Right cardiac atrium (tissue), 5 donors: ENCODE data around the gene PRSS1. TPM values are rescaled to one million over a fixed set of nuclear protein-coding genes. Genes with fewer than 3 reads are reported as not detected.

Source experiments
- ATAC-seq, 2 donors: fragments of 200-7000 bp; cut with Tn5 transposase; one replicate each; pipeline versions ENCODE4 v1.8.0 to v1.9.1; 2020; ENCODE audit warnings: moderate library complexity in 2 of 2, mild to moderate bottlenecking in 1 of 2
- DNase-seq, 3 donors: peaks; one replicate each; pipeline ENCODE4 v3.0.0-alpha.2; 2020
- H3K27ac ChIP-seq: one replicate; pipeline ENCODE4 v1.5.1; 2013; ENCODE audit warnings: mild to moderate bottlenecking, low read length, control low read depth, moderate library complexity
- H3K27me3 ChIP-seq: one replicate; pipeline ENCODE4 v1.6.1; 2013; ENCODE audit not compliant: control insufficient read depth, insufficient read depth
- H3K4me1 ChIP-seq: one replicate; pipeline ENCODE4 v1.6.1; 2013; ENCODE audit warnings: low read length; ENCODE audit not compliant: control insufficient read depth, insufficient read depth
- H3K4me3 ChIP-seq: one replicate; pipeline ENCODE4 v1.5.1; 2013; ENCODE audit warnings: low read length, control low read depth
- H3K9me3 ChIP-seq: one replicate; pipeline ENCODE4 v1.6.1; 2013; ENCODE audit warnings: low read length; ENCODE audit not compliant: control insufficient read depth
- WGBS: extraction: QIAGEN DNeasy Blood & Tissue Kit; methylation state at CpG from one replicate; pipeline ENCODE4 v1.1.7; 2013; 5-methylcytosine and 5-hydroxymethylcytosine counted together
- intact Hi-C, 4 donors: fragments of 100-400 bp; cut with DNase I; formaldehyde crosslinking; loops; one replicate each; pipeline versions ENCODE4 v1.11.0 to v1.14.0; 2022 to 2023
- polyA plus RNA-seq: library from polyadenylated mRNA; stranded (reverse); fragments of 200-250 nt; gene quantifications from one replicate; pipeline ENCODE4 v1.2.3, GENCODE V29; 2013
- total RNA-seq, 4 donors: library from RNA; stranded (reverse); fragmentation: NEBNext Ultra II Directional; extraction: Animal tissue kit (Norgen Biotek cat#: 25700); gene quantifications; one replicate each; pipeline ENCODE4 v1.2.1, GENCODE V29; 2021
- donor health status: healthy with polysubstance abuse.
- donor health status: DM: no; HTN: yes; CAD: no.
- donor health status: DM: no; HTN: no; CAD: no.
- donor health status: DM: no; HTN: yes; CAD: no; lungs with severe emphysema.
- donor health status: DM: yes; HTN: yes; CAD: no.

The PRSS1 gene
- total and polyA plus RNA-seq, 5 donors, result 0.27 to 0.61 TPM; not detected in 3

GRCh38 chr7:142796001-142796500 lies 46.8 kb downstream of the PRSS1 start:
- DNase-seq, result no peak
- Histone ChIP-seq H3K27ac (no peak overlapping the region), H3K4me3 (no peak overlapping the region), H3K27me3 (no peaks in the 10 kb centered on the region), H3K4me1 (peaks cover 3% of the 10 kb centered on the region), H3K9me3 (no peaks in the 10 kb centered on the region)
- no peak for ATAC-seq
- WGBS, result 29% methylated on average over 9 of the region's 9 CpGs
- intact Hi-C loops, result no loop called here

- ATAC-seq (peak; percentile 28 to 35), DNase-seq (peak in 1 of 3 donors; percentile 56)
- peaks cover 3% of the 10 kb centered on the region for H3K4me1 ChIP-seq
- 3% methylated on average over 74 of the region's 74 CpGs for WGBS
- no peaks in the 10 kb centered on the region for H3K27me3 ChIP-seq
- H3K27ac ChIP-seq, result no peak overlapping the region
- H3K4me3 ChIP-seq, result peak overlapping the region; percentile 41
- intact Hi-C loops, result no loop called here
- H3K9me3 ChIP-seq, result no peaks in the 10 kb centered on the region
These were observed 47.5 kb downstream of the PRSS1 start for GRCh38 chr7:142796501-142797390.

DNA sequence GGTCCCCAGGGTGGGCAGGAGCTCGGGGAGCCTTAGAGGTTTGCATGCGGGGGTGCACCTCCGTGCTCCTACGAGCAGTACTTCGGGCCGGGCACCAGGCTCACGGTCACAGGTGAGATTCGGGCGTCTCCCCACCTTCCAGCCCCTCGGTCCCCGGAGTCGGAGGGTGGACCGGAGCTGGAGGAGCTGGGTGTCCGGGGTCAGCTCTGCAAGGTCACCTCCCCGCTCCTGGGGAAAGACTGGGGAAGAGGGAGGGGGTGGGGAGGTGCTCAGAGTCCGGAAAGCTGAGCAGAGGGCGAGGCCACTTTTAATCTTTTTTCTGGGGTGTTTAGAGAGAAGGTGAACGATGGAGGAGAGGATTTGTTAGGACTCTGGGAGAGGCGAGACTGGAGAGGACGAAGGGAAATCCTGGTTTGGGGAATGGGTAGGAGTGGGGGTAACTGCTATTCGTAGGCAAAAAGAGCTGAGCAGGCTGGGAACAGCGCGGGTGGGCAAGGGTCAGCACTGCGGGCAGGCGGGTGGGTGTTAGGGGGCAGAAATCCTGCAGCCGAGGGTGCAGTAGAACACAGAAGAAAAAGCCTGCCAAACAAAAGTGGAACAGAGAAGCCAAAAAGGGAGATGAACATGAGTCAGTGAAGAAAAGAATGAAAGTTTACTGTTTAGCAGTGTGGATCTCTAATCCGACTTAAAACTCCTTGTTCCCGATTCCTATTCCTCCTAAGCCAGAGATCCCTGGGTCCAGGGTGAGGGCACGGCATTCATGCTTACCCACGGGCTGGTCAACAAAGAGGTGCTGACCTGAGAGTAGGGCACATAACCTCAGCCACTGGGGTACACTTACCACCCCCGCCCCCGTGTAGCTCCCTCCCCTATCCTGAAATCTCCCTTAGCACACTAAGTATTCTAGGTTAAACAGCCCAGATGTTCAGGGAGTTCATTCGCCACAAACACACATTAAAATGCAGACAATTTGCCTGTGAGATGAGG lies 48.4 kb downstream of the PRSS1 start:
- no peak for DNase-seq
- H3K27ac ChIP-seq, result no peak overlapping the region
- intact Hi-C loops, result no loop called here
- no peaks in the 10 kb centered on the region for H3K27me3 ChIP-seq
- WGBS, result 5% methylated on average over 33 of the region's 33 CpGs
- ATAC-seq, result peak; percentile 20 to 35
- peak overlapping the region; percentile 41 for H3K4me3 ChIP-seq
- H3K4me1 ChIP-seq, result peaks cover 3% of the 10 kb centered on the region
- no peaks in the 10 kb centered on the region for H3K9me3 ChIP-seq

- Histone ChIP-seq H3K4me3 (no peak overlapping the region), H3K9me3 (no peaks in the 10 kb centered on the region), H3K4me1 (peaks cover 3% of the 10 kb centered on the region), H3K27ac (no peak overlapping the region), H3K27me3 (no peaks in the 10 kb centered on the region)
- intact Hi-C loops, result no loop called here
- ATAC-seq, result no peak
- no peak for DNase-seq
- WGBS, result 77% methylated on average over 11 of the region's 11 CpGs
These were observed 49.5 kb downstream of the PRSS1 start for GRCh38 chr7:142798451-142799436.

GRCh38 chr7:142799437-142799835 lies 50.2 kb downstream of the PRSS1 start:
- Histone ChIP-seq H3K4me1 (peaks cover 3% of the 10 kb centered on the region), H3K9me3 (no peaks in the 10 kb centered on the region), H3K4me3 (no peak overlapping the region), H3K27me3 (no peaks in the 10 kb centered on the region), H3K27ac (no peak overlapping the region)
- DNase-seq (no peak), ATAC-seq (no peak)
- intact Hi-C loops, result no loop called here
- WGBS, result 51% methylated on average over 3 of the region's 3 CpGs

DNA sequence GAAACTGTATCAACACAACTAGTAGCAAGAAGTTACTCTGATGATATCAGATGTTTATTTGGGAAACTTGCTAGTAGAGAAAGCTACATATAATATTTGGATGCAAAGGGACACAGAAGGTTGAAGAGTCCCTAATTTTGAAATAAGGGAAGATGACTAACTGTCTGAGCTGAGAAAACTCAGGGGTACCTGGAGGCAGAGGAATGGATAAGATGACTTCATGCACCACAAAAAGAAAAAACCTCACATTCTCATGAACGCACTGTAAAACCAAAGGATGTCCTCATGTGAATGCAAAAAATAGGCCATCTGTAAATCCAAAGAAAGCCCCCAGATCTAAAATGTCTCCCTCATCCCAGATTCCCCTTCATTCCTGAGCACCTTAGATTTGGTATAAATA lies 50.8 kb downstream of the PRSS1 start:
- no peak for DNase-seq
- ATAC-seq, result no peak
- peaks cover 3% of the 10 kb centered on the region for H3K4me1 ChIP-seq
- no peak overlapping the region for H3K4me3 ChIP-seq
- intact Hi-C loops, result no loop called here
- no peaks in the 10 kb centered on the region for H3K27me3 ChIP-seq
- H3K9me3 ChIP-seq, result no peaks in the 10 kb centered on the region
- WGBS, result 96% methylated on average over 1 of the region's 1 CpG
- no peak overlapping the region for H3K27ac ChIP-seq

DNA sequence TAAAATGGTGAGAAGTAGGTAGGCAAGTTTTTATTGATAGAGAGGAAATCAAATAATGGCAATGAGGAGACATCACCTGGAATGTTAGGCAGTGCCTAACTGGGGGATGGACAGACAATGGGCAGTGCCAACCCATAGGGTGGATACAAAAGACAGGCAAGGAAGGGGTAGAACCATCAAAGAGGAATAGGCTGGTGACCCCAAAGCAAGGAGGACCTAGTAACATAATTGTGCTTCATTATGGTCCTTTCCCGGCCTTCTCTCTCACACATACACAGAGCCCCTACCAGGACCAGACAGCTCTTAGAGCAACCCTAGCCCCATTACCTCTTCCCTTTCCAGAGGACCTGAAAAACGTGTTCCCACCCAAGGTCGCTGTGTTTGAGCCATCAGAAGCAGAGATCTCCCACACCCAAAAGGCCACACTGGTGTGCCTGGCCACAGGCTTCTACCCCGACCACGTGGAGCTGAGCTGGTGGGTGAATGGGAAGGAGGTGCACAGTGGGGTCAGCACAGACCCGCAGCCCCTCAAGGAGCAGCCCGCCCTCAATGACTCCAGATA lies 51.5 kb downstream of the PRSS1 start:
- H3K4me3 ChIP-seq, result no peak overlapping the region
- WGBS, result 81% methylated on average over 7 of the region's 7 CpGs
- no peak overlapping the region for H3K27ac ChIP-seq
- peaks cover 2% of the 10 kb centered on the region for H3K27me3 ChIP-seq
- ATAC-seq (no peak), DNase-seq (no peak)
- H3K4me1 ChIP-seq, result peaks cover 3% of the 10 kb centered on the region
- intact Hi-C loops, result no loop called here
- no peaks in the 10 kb centered on the region for H3K9me3 ChIP-seq

DNA sequence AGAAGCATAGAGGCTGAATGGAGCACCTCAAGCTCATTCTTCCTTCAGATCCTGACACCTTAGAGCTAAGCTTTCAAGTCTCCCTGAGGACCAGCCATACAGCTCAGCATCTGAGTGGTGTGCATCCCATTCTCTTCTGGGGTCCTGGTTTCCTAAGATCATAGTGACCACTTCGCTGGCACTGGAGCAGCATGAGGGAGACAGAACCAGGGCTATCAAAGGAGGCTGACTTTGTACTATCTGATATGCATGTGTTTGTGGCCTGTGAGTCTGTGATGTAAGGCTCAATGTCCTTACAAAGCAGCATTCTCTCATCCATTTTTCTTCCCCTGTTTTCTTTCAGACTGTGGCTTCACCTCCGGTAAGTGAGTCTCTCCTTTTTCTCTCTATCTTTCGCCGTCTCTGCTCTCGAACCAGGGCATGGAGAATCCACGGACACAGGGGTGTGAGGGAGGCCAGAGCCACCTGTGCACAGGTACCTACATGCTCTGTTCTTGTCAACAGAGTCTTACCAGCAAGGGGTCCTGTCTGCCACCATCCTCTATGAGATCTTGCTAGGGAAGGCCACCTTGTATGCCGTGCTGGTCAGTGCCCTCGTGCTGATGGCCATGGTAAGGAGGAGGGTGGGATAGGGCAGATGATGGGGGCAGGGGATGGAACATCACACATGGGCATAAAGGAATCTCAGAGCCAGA lies 52.5 kb downstream of the PRSS1 start:
- Histone ChIP-seq H3K27ac (no peak overlapping the region), H3K4me3 (no peak overlapping the region), H3K4me1 (peaks cover 3% of the 10 kb centered on the region), H3K9me3 (no peaks in the 10 kb centered on the region), H3K27me3 (peaks cover 2% of the 10 kb centered on the region)
- 85% methylated on average over 8 of the region's 8 CpGs for WGBS
- intact Hi-C loops, result no loop called here
- DNase-seq (no peak), ATAC-seq (no peak)

GRCh38 chr7:142802301-142802700 lies 53.0 kb downstream of the PRSS1 start:
- no peak for ATAC-seq
- Histone ChIP-seq H3K27ac (no peak overlapping the region), H3K9me3 (no peaks in the 10 kb centered on the region), H3K27me3 (peaks cover 5% of the 10 kb centered on the region), H3K4me3 (no peak overlapping the region), H3K4me1 (no peaks in the 10 kb centered on the region)
- 81% methylated on average over 3 of the region's 3 CpGs for WGBS
- DNase-seq, result no peak
- intact Hi-C loops, result no loop called here
